GM12878 (cell line): ENCODE data around the gene CBLN3. TPM values are rescaled to one million over a fixed set of nuclear protein-coding genes. Genes with fewer than 3 reads are reported as not detected.

ENCODE experiments used
- ATAC-seq: fragments of 200-7000 bp; cut with Tn5 transposase; 3 replicates; pipeline ENCODE4 v1.9.1; 2020; ENCODE audit warnings: mild to moderate bottlenecking, moderate library complexity
- BruUV-seq: library from RNA; stranded (reverse); fragments of 400-500 nt; replicated peaks from 2 replicates; lab custom pipeline; 2021; lab: Mats Ljungman, UMichigan
- CTCF ChIA-PET: fragments of 300-600 bp; sonication (Branson Sonifier 250); formaldehyde crosslinking; extraction: SDS; loops from one replicate; lab custom pipeline; 2021; ENCODE audit warnings: inconsistent platforms; lab: Yijun Ruan, JAX
- POLR2A ChIA-PET: fragments of 350-600 bp; formaldehyde crosslinking; extraction: SDS; loops from one replicate; lab custom pipeline; 2021; ENCODE audit warnings: inconsistent platforms; lab: Charles Lee
- RAD21 ChIA-PET: fragments of 300-600 bp; sonication (Branson Sonifier 250); formaldehyde crosslinking; loops from one replicate; lab custom pipeline; 2023; ENCODE audit warnings: antibody characterized with exemption; ENCODE audit not compliant: unreplicated experiment; lab: Charles Lee
- SMC1A ChIA-PET: fragments of 300-600 bp; sonication (Branson Sonifier 250); formaldehyde crosslinking; loops from one replicate; lab custom pipeline; 2023; ENCODE audit not compliant: unreplicated experiment, uncharacterized antibody; lab: Charles Lee
- DNase-seq: peaks from one replicate; pipeline ENCODE4 v3.0.0-alpha.2; 2011; ENCODE audit warnings: low read depth, low spot score
- FAIRE-seq: peaks from 3 replicates; lab custom pipeline; 2011; peaks lifted over from hg19 to GRCh38; lab: Jason Lieb, UNC
- H2AFZ ChIP-seq: 2 replicates; pipeline ENCODE4 v1.6.0; 2011; ENCODE audit warnings: low read depth, low read length, control low read depth; ENCODE audit not compliant: control insufficient read depth
- H3K27ac ChIP-seq: 2 replicates; pipeline ENCODE4 v1.5.1; 2011; ENCODE audit warnings: control low read depth; ENCODE audit not compliant: control insufficient read depth, insufficient read depth
- H3K27me3 ChIP-seq, 2 experiments: replicated peaks in 1 of 2; 2 replicates each; pipeline versions ENCODE4 v1.6.0 to v1.6.1; 2011; ENCODE audit warnings: low read length in 1 of 2; ENCODE audit not compliant: control insufficient read depth in 2 of 2, insufficient read depth in 2 of 2
- H3K36me3 ChIP-seq, 2 experiments: 2 replicates each; pipeline ENCODE4 v1.5.1; 2011; ENCODE audit warnings: low read length in 1 of 2; ENCODE audit not compliant: control insufficient read depth in 2 of 2, insufficient read depth in 2 of 2
- H3K4me1 ChIP-seq: 2 replicates; pipeline ENCODE4 v1.6.1; 2011; ENCODE audit warnings: mild to moderate bottlenecking, low read length, moderate library complexity, mixed read lengths; ENCODE audit not compliant: control insufficient read depth, insufficient read depth
- H3K4me2 ChIP-seq: 2 replicates; pipeline ENCODE4 v1.6.0; 2011; ENCODE audit warnings: control low read depth; ENCODE audit not compliant: control insufficient read depth, insufficient read depth
- H3K4me3 ChIP-seq: fragments of 200-600 bp; sonication (generic); 2 replicates; pipeline ENCODE4 v1.5.1; 2016
- H3K79me2 ChIP-seq: 2 replicates; pipeline ENCODE4 v1.6.0; 2011; ENCODE audit warnings: low read length; ENCODE audit not compliant: control insufficient read depth, insufficient read depth
- H3K9ac ChIP-seq: 2 replicates; pipeline ENCODE4 v1.8.0; 2011; ENCODE audit warnings: low read length, control low read depth, mixed read lengths; ENCODE audit not compliant: control insufficient read depth, insufficient read depth
- H3K9me3 ChIP-seq: replicated peaks from 3 replicates; pipeline ENCODE4 v1.5.1; 2011; ENCODE audit warnings: mild to moderate bottlenecking, low read length; ENCODE audit not compliant: control insufficient read depth, insufficient read depth
- H4K20me1 ChIP-seq: 2 replicates; pipeline ENCODE4 v1.6.0; 2011; ENCODE audit not compliant: control insufficient read depth, insufficient read depth
- CEBPB ChIP-seq, 2 experiments: fragments of 150-350 bp in 1 of 2; IDR thresholded peaks; 2 replicates each; pipeline ENCODE4 v1.6.1; 2012 to 2014; ENCODE audit warnings: low read depth in 2 of 2, low read length in 2 of 2, borderline replicate concordance in 1 of 2, inconsistent platforms in 1 of 2
- CHD1 ChIP-seq: IDR thresholded peaks from 2 replicates; pipeline ENCODE4 v1.6.1; 2012; ENCODE audit warnings: low read depth, low read length, improper control_type of control experiment
- CREB1 ChIP-seq: IDR thresholded peaks from 2 replicates; pipeline ENCODE4 v1.6.1; 2012; ENCODE audit warnings: low read depth, mild to moderate bottlenecking, inconsistent platforms
- CUX1 ChIP-seq: IDR thresholded peaks from 2 replicates; pipeline ENCODE4 v1.6.1; 2012; ENCODE audit warnings: improper control_type of control experiment, low read depth, low read length; ENCODE audit not compliant: insufficient replicate concordance
- KDM1A ChIP-seq: fragments of 200-600 bp; sonication (generic); IDR thresholded peaks from 2 replicates; pipeline ENCODE4 v1.6.1; 2016; ENCODE audit warnings: borderline replicate concordance
- NFYB ChIP-seq: IDR thresholded peaks from 2 replicates; pipeline ENCODE4 v1.6.1; 2011; ENCODE audit warnings: low read depth, mild to moderate bottlenecking, low read length, improper control_type of control experiment, moderate library complexity; ENCODE audit not compliant: insufficient read depth
- NR2C2 ChIP-seq: IDR thresholded peaks from 2 replicates; pipeline ENCODE4 v1.6.1; 2011; ENCODE audit warnings: borderline replicate concordance, low read depth; ENCODE audit not compliant: control insufficient read depth, insufficient read length
- SKIL ChIP-seq: fragments of 450-650 bp; IDR thresholded peaks from 2 replicates; pipeline ENCODE4 v1.6.1; 2017; ENCODE audit warnings: mild to moderate bottlenecking, low read depth, inconsistent platforms; ENCODE audit not compliant: poor library complexity, severe bottlenecking
- SP1 ChIP-seq: IDR thresholded peaks from one replicate; pipeline ENCODE4 v1.6.1; 2011; ENCODE audit warnings: low read depth, low read length
- SRF ChIP-seq, 2 experiments: IDR thresholded peaks; 2 replicates each; pipeline ENCODE4 v1.6.1; 2011; ENCODE audit warnings: low read depth in 2 of 2, low read length in 2 of 2, mild to moderate bottlenecking in 1 of 2, moderate library complexity in 1 of 2
- SUPT20H ChIP-seq: IDR thresholded peaks from 2 replicates; pipeline ENCODE4 v1.6.1; 2011; ENCODE audit warnings: low read depth, mild to moderate bottlenecking, low read length, moderate library complexity, borderline replicate concordance; ENCODE audit not compliant: control insufficient read depth
- TAF1 ChIP-seq: IDR thresholded peaks from 2 replicates; pipeline ENCODE4 v1.6.1; 2011; ENCODE audit warnings: mild to moderate bottlenecking, low read depth, low read length, borderline replicate concordance
- TBL1XR1 ChIP-seq: IDR thresholded peaks from 2 replicates; pipeline ENCODE4 v1.6.1; 2012; ENCODE audit warnings: low read depth, low read length, improper control_type of control experiment
- TCF12 ChIP-seq: IDR thresholded peaks from 2 replicates; pipeline ENCODE4 v1.6.1; 2011; ENCODE audit warnings: low read depth, mild to moderate bottlenecking, low read length
- WRNIP1 ChIP-seq: IDR thresholded peaks from 2 replicates; pipeline ENCODE4 v1.6.1; 2011; ENCODE audit warnings: low read depth, low read length, improper control_type of control experiment, borderline replicate concordance
- YBX1 ChIP-seq: fragments of 450-650 bp; IDR thresholded peaks from 2 replicates; pipeline ENCODE4 v1.6.1; 2016; ENCODE audit warnings: antibody characterized with exemption
- WGBS: methylation state at CpG from one replicate; pipeline ENCODE4 v1.1.6; 2016; ENCODE audit warnings: low lambda C conversion rate; ENCODE audit not compliant: insufficient replicate concordance, insufficient coverage; ENCODE audit errors: missing lambda C conversion rate; 5-methylcytosine and 5-hydroxymethylcytosine counted together
- in situ Hi-C: fragments of 300-500 bp; cut with MboI; formaldehyde crosslinking; loops from 9 replicates; pipeline ENCODE4 v1.14.3; 2018; ENCODE audit warnings: mixed read lengths
- intact Hi-C: fragments of 100-400 bp; cut with micrococcal nuclease; formaldehyde crosslinking; loops from one replicate; pipeline ENCODE4 v1.14.2; 2022; ENCODE audit not compliant: unreplicated experiment
- polyA plus RNA-seq, 11 experiments: library from polyadenylated mRNA; depleted of rRNA in 4 of 11; unstranded in 6 of 11; stranded (reverse) in 5 of 11; fragments of >200 nt; fragmentation: Nextera tagmentation in 4 of 11; fragmentation: Illumina TruSeq in 1 of 11; extraction: Ambion mirVana in 4 of 11; extraction: Trizol in 1 of 11; gene quantifications; 1 replicate in 1 of 11; 2 replicates in 10 of 11; pipeline versions ENCODE4 v1.2.1 to v1.2.3, GENCODE V29; 2011 to 2016; ENCODE audit warnings: inconsistent platforms in 2 of 11, missing spikeins in 2 of 11, low read depth in 1 of 11
- total RNA-seq, 4 experiments: library from RNA; depleted of rRNA in 3 of 4; stranded (reverse); fragments of >200 nt in 3 of 4; fragmentation: Illumina TruSeq in 1 of 4; extraction: Trizol in 1 of 4; gene quantifications; 2 replicates each; pipeline versions ENCODE4 v1.2.1 to v1.2.3, GENCODE V29; 2013 to 2021

CBLN3 gene
- total and polyA plus RNA-seq, 10 of the 15 experiments (the other 5 are each of a cell fraction or from before 2014, with no cell fraction given) = 0.16 to 4.9 (median 1.3) TPM

GRCh38 chr14:24473211-24473610 lies 43.7 kb upstream of the CBLN3 start:
- in situ Hi-C loops = loop anchor here (10.0 kb wide), 1 partner anchor 212 kb away; no protein-coding TSS in a partner anchor
- WGBS = 65% methylated on average over 12 of the region's 12 CpGs
- H3K4me3 ChIP-seq = no peak overlapping the region
- H2AFZ ChIP-seq = no peak overlapping the region
- no peak overlapping the region for H3K27ac ChIP-seq
- H4K20me1 ChIP-seq = no peaks in the 10 kb centered on the region
- FAIRE-seq (no peak), DNase-seq (no peak), ATAC-seq (no peak)
- H3K4me1 ChIP-seq = no peaks in the 10 kb centered on the region
- H3K4me2 ChIP-seq = no peak overlapping the region
- no peak for TF ChIP-seq SRF (IDR thresholded peaks at IDR 0.05; ENCODE audit: low read depth in 2 of 2, low read length in 2 of 2)
- no peak for TF ChIP-seq KDM1A
- TF ChIP-seq WRNIP1 = no peak
- no peak for TF ChIP-seq NR2C2
- no peak for TF ChIP-seq CREB1
- TF ChIP-seq NFYB = no peak
- no peak for TF ChIP-seq CEBPB (IDR thresholded peaks at IDR 0.05; ENCODE audit: borderline replicate concordance in 1 of 2, low read depth in 2 of 2, low read length in 2 of 2)
- TF ChIP-seq TAF1 = no peak
- TF ChIP-seq YBX1 = no peak
- TF ChIP-seq TBL1XR1 = no peak
- TF ChIP-seq SKIL = no peak
- TF ChIP-seq TCF12 = no peak
- no peak for TF ChIP-seq SUPT20H
- TF ChIP-seq SP1 = no peak
- no peak for TF ChIP-seq CHD1
- TF ChIP-seq CUX1 = no peak
- H3K36me3 ChIP-seq = no peaks in the 10 kb centered on the region; a peak in 1 of 4 replicates
- POLR2A ChIA-PET = no interaction called here
- BruUV-seq = no TSS peak
- H3K9me3 ChIP-seq = no peaks in the 10 kb centered on the region
- no peak overlapping the region for H3K9ac ChIP-seq
- no peaks in the 10 kb centered on the region for H3K27me3 ChIP-seq
- no peaks in the 10 kb centered on the region for H3K79me2 ChIP-seq
- RAD21 ChIA-PET = no interaction called here
- SMC1A ChIA-PET = interaction anchor here (0.6 kb wide), 1 partner anchor 31 kb away, joined by 3 read pairs; no protein-coding TSS in a partner anchor
- intact Hi-C loops = no loop called here
- CTCF ChIA-PET = no interaction called here
